HG03439 (cell line): ENCODE results near the gene VPS16.
A peak's percentile ranks its signal among the peaks of the same experiment; 100 is the strongest.

Experiments used
- ATAC-seq: cut with Tn5 transposase; IDR thresholded peaks from one replicate; pipeline ENCODE4 v1.9.1; 2021; ENCODE audit warnings: mild to moderate bottlenecking, moderate library complexity; ENCODE audit not compliant: unreplicated experiment

Gene VPS16

DNA sequence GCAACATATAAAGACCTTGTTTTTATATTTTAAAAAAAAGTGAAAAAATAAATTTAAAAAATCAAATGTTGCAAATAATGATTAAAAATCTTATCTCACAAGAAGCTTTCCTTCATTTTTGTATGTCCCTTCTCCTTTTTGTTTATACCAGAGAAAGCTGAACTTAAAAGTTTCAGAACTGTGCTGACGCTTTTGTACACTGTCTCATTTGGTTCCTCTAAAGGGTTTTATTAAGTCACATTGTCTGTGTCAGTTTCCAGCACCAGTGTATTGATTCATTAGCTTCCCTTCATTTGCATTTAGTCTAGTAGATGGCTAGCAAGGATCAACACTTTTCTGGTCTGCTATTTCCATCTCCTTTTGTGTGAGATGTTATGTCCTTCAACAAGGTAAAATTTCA lies 6.8 kb upstream of the VPS16 start:
- no peak for ATAC-seq

DNA sequence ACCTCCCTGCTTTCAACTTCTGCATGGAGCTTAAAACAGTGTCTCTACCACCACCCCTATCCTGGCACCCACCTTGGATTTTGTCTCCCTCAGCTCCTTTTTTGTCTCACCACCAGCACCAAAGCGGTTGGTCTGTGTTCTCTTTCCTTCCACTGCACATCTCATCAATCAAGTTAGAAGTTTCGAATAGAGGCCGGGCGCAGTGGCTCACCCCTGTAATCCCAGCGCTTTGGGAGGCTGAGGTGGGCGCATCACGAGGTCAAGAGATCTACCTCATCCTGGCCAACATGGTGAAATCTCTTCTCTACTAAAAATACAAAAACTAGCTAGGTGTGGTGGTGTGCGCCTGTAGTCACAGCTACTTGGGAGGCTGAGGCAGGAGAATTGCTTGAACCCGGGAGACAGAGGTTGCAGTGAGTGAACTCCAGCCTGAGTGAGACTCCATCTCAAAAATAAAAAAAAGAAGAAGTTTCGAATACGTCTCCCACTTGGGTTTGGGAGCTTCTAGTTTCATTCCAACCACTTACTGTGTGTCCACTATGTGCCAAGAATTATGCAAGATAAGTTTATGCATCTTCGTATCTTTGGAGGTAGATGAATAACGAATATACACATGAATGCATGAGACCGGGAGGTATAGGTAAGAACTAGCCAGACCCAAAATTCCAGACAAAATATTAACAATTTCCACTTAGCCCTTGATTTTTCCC lies 6.0 kb upstream of the VPS16 start:
- no peak for ATAC-seq

DNA sequence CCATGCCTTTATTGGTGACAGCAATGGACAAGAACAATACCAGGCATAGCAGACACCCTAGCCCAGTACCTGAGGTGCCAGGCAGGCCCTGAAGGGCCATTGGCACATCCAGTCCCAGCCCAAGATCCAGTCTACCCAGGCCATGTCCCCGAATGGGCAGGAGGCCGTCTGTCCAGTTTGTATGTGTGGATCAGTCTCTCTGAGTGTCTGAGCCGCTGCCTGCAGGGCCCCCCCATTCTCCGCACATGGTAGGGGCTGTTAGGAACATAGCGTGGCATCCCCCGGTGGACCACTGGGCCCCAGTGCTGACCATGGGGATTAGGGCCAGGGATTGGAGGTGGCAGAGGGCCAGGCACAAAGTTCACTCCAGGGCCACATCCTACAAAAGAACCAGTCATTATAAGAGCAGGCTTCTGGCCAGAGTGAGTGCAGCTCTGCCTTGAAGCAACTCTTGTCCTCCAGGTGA lies 5.2 kb upstream of the VPS16 start:
- no peak for ATAC-seq

DNA sequence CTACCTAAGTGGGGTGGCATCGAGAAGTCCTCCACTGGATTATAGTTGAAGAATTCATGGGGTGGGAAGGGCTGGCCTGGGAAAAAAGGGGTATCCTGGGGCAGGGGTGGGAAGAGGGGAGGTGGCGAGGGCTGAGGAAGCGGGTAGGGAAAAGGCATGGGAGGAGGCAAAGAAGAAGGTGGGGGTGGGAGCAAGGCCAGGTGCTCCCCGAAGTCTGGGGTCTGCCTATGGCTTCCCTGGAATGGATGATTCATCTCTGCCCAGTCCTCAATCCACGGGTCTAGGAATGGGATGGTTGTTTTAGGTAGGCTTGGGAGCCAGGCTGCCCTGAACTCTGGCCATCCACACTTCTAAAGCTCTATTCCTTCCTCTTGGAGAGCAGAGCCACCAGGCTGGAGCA lies 4.5 kb upstream of the VPS16 start:
- ATAC-seq: no peak

DNA sequence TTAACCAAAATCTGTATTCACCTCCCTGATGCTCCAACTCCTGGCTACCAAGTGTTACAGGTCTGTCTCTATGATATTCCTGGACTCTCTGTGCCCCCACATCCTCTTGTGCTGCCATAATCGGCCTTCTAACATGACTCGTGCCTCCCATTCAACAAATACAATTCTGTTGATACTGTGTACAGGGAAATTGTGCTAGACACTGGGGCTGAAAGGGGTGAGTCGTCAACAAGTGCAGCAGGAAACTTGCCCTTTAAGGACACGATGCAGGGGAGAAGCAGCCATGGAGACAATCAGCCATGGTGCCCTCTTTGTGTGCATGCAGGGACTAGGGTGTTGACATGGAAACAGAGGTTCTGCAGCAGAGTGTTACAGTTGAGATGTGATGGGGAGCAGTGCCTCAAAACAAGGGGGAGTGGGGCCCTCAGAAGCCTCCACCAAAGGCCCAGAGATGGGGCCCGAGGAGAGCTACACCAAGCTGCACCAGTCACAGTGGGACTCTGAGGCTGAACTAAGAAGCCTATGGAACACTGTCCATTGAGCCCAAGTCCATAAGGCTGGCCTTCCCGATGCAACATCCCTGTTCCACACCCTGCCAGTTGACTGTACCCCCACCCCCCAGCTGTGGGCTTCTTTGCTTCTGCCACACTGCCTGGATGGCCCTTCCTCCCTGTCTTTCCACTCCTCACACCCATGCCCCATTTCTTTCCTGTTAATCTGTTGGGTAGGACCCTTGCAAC lies 3.2 kb upstream of the VPS16 start:
- no peak for ATAC-seq

DNA sequence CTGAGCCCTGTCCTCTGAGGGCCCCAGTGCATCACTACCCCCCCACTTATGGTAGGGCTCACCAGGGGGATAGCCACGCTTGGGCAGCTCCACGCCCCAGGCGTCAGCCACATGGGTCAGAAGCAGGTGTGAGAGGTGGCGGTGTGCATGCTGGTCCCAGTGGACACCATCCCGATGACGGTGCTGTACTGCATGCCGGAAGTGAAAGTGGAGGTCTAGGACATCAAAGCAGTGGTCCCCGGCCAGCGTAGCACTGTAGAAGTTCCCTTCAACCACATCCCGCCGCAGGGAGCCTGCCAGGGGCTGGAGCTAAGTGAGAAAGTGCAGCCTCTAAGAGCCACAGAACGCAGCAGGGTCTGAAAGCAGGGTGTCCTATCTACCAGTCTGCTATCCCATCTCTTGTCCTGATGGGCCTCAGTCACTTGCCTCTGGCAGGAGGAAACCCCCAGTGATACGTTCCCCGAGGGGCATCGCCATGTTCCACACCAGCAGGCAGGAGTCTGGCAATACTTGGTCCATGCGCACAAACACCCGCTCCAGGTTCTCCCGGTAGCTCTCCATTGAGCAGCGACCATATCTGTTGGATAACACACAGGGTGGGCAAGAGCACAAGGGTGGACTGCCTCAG lies 2.3 kb upstream of the VPS16 start:
- ATAC-seq: no peak

DNA sequence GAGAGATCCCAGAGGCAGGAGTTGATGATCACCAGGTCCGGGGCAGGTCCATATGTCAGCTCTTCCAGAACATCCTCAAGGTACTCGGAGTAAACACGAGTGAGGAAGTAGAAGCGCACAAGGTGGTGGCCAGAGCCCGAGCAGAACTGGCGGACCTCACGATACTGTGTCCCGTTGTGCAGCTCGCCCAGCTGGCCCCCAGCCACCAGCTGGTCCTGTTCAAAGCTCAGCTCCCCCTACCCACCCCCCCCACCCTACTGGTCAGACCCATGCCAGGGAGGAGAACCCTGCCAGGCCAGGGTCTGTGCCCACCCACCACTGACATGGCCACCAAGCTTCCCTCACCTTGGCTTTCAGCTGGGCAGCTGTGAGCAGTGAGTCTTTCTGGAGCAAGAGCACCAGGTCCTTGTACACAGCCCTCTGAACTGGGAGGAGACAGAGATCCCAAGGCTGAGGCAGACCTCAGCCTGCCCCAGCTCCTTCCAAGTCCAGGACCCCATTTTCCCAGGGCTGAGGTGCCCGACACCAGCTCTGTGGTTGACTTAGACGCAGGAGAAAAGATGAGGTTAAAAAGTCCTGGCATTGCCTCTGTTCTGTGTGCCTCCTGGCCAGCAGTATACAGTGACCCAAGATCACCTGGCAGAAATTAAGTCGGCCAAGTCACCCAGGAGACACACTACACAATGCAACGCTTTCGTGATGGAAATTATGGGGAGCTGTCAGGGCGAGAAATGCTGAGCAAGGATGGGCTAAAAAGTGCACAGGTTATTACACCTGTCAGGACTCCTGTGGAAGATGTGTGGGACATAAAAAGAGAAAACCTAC lies 1.5 kb upstream of the VPS16 start:
- ATAC-seq: no peak

DNA sequence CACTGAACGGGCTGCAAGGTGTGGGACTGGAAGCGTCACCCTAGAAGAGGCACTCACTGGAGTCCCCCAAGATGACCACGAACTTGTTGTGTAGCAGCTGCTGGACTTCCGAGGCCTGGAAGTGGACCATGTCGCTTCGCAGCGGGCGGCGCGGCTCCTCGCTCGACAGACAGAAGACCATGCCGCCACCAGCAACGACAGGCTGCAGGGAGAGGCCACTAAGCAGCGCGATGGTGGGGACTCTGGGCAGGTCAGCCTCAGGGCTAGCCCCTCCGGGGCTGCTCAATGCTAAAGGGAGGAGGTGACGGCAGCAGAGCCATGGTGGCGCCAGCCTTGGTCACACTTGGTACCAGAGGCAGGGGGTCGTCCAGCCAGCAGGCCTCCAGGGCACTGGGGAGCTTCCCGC lies 810 bp upstream of the VPS16 start:
- ATAC-seq: no peak

DNA sequence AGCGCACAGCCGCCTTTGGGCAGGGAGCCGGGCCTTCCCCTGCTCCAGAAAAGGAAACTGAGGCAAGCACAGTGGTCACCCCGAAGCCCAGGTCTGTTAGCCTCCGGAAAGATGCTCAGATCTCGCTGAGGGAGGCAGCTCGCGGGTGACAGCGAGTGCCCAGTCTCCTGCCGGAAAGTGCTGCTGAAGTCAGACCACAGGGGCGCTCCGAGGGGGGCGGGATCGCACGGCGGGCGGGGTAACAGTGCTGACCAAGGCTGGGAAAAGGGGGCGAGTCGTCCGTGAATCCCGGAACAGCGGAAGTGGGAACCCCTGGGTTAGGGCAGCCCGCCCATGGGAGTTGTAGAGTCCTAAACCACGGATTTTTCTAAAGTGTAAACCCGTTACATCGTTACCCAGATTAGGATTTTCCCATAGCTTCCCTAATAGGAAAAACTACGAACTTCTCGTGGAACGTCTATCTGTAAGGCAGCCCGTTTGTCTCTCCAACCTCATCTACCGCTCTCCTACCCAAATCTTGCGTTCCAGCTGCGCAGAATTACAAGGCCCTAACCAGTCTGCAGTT lies 504 bp downstream of the VPS16 start:
- peak; percentile 37 for ATAC-seq

DNA sequence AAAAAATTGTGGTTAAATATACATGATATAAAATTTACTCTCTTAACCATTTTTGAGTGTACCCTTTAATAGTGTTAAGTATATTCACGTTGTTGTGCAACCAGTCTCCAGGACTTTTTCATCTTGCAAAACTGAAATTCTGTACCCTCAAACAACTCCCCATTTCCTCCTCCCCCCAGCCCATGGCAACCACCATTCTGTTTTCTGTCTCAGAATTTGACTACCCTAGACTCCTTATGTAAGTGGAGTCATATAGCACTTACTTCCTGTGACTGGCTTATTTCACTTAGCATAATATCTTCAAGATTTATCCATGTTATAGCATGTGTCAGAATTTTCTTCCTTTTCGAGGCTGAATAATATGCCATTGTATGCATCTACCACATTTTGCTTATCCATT lies 5.1 kb downstream of the VPS16 start:
- no peak for ATAC-seq

DNA sequence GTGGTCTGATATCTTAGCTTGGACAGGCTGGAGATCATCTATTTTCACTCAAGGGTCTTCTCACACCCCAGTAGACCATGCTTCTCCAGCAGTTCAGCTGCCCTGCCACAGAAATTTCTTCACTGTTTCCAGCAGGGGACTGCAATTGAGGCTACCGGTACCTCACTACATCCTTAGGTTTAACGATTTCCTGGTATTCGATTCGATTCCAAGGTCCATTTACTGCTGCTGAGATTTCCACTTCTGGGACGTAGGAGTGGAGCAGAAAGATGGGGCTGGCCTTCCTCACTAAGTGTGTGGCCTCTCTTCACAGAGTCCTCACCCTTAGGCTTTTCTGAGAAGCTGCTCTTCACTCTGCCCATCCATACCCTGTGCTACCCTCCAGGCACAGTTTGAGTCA lies 6.2 kb downstream of the VPS16 start:
- ATAC-seq: no peak

DNA sequence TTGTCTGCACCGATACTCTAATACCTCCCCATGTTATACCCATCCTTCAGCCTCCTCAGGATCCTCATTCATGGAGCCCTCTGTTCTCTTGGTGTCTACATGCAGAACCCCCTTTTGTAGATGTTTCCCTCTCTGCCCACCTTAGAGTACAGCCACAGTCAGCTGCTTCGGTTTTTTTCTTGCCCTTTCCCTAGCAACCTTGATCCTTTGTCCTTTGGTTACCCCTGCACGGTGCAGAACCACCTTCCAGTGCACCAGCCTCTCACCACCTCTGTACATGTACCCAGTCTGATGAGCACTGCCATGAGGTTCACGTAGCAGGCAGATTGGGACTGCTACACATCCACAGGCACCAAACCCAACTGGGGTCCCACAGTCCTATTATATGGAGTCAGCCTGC lies 7.3 kb downstream of the VPS16 start:
- ATAC-seq: no peak

DNA sequence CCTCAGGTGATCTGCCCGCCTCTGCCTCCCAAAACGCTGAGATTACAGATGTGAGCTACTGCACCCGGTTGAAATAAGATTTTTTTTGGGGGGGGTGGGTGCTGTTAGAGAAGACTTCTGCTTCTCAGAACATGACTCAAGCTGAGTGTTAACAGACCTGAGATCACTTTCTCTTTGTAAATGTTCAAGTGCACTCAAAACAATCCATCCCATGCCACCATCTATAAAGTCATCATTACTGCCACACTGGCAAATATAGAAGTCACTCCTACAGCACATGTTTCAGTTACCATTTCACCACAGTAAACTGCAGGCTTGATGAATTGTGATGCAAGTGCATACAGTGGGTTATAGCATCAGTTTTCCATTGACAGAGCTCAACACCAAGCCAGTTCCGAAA lies 9.0 kb downstream of the VPS16 start:
- no peak for ATAC-seq

DNA sequence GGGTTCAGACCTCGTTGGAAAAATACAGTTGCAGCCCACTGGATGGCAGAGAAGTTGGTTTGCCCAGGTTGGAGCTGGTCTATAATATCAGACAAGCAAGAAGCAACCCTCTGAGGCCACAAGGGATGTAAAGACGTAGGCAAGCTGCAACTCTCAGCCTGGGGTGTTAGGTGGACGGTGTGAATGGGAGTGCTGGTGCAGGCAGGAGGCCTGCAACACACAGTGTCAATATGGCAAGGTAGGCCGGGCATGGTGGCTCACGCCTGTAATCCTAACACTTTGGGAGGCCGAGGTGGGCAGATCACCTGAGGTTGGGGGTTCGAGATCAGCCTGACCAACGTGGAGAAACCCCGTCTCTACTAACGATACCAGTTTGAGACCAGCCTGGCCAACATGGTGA lies 10.5 kb downstream of the VPS16 start:
- no peak for ATAC-seq

DNA sequence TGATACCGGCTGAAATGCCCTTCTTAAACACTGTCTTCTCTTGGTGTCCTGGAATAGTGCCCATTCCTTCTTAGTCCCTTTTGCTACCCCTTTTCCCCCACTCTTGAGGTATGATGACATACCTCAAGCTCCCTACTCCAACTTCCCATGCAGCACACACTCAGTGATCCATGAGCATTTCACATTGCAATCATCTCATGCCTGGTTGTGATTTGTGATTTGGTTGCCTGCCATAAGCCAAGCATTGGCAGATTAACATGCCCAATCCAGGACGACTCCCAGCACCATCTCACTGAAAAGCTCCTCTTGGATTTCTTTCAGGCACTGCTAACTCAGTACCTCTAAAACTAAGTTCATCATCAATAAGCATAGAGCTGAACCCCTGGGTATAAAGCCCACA lies 18.0 kb downstream of the VPS16 start:
- ATAC-seq: no peak

DNA sequence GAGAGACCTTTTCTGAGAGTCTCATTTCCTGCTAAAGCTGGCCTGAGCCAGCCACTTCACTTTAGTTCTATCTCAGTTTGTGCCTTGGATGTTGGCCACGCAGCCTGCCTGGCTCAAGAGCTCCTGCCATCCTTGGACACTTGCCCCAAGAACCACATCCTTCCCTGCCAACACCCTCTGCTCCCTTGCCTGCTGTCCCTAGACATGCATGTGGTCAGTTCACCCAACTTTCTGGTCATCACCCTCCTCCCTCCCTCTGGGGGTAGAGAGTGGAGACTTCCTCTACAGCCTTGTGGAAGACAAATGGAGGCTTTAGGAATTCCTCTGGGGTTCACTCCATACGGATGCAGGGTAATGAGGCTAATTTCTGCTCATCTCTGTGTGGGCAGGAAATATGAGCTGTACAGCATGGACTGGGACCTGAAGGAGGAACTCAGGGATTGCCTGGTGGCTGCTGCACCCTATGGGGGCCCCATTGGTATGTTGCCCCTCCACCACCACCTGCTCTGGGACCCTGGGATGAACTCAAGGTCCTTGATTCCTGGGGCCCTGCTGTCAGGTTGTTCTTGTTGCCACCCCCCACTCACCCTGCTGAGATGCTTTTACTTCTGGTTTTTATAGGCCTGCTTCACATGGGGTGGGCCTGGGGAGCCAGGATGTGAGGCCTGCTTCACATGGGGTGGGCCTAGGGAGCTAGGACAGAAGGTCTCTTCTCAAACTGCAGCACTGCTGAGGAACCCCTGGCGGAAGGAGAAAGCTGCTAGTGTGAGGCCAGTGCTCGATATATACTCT lies 19.0 kb downstream of the VPS16 start:
- no peak for ATAC-seq

DNA sequence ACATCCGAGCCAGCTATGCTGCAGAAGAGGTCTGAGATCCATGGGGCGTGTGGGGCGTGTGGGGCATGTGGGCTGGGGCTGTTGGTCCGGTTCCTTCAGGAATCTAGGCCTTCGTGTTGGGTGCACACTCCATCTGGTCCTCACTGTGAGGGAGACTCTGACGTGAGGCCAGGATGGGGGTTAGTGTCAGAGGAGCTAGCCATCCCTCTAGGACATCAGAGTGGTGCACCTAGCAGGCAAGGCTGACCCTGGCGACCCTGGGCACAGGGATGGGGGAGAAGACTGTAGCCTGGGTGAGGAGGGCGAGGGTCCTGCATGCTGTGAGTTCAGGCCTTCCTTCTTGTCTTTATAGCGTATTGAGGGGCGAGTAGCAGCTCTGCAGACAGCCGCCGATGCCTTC lies 24.1 kb downstream of the VPS16 start:
- no peak for ATAC-seq

DNA sequence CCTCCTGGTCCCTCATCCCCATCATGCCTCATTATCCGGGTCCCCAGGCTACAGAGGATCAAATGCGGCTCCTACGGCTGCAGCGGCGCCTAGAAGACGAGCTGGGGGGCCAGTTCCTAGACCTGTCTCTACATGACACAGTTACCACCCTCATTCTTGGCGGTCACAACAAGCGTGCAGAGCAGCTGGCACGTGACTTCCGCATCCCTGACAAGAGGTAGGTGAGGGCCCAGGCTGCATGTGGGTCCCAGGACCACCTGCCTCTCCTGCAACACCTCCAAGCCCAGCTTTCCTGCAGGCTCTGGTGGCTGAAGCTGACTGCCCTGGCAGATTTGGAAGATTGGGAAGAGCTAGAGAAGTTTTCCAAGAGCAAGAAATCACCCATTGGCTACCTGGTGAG lies 24.6 kb downstream of the VPS16 start:
- ATAC-seq: no peak

DNA sequence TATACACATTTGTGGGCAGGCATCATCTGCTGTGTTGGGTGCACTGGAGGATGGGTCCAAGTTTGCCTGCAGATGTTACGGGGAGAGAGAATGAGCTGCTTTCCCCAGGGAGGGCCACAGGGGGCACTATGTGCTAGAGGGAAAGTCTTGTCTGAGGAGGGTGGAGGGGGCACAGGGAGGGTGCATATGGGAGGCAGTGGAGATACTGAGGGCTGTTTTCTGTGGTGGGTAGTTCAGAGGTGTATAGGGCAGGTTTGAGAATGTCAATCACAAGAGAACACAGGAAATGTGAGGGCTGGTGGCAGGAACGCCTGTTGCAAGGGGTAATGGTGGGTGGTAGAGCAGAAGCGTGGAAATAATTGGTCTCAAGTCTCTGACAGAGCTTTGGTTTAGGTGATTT lies 25.1 kb downstream of the VPS16 start:
- ATAC-seq: no peak

DNA sequence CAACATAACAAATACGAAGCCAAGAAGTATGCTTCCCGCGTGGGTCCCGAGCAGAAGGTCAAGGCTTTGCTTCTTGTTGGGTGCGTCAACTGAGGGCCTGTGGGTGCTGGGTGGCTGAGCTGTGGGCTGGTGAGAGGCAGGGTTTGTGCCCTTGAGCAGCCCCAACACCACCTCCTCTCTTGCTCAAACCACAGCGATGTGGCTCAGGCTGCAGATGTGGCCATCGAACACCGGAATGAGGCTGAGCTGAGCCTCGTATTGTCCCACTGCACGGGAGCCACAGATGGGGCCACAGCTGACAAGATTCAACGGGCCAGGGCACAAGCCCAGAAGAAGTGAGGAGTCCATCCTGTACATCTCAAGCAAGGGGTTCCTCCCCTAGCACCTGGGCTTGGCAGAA lies 25.7 kb downstream of the VPS16 start:
- no peak for ATAC-seq
